Putamen (tissue), 1 donor: ENCODE results near the gene TSGA10IP.

ENCODE experiments used
- DNase-seq: peaks from one replicate; pipeline ENCODE4 v3.0.0-alpha.2; 2016; ENCODE audit warnings: low spot score

TSGA10IP gene

GRCh38 chr11:65918211-65919140 lies 26.8 kb upstream of the TSGA10IP start, which contains the start of gene C11orf68:
TSS of gene C11orf68 (minus strand) at chr11:65919062. CDS start at chr11:65919031, 31 bp downstream.
- no peak for DNase-seq

GRCh38 chr11:65919141-65919572 lies 26.1 kb upstream of the TSGA10IP start, which contains the start of gene DRAP1:
TSS of gene DRAP1 (plus strand) at chr11:65919426. CDS start at chr11:65919502, 76 bp downstream.
- peak; percentile 99 for DNase-seq

- DNase-seq: no peak
These were observed 25.5 kb upstream of the TSGA10IP start for GRCh38 chr11:65919573-65920371.

- DNase-seq: no peak
These were observed 24.9 kb upstream of the TSGA10IP start for GRCh38 chr11:65920372-65920802.

- DNase-seq: no peak
These were observed 24.2 kb upstream of the TSGA10IP start for GRCh38 chr11:65921033-65921555.

GRCh38 chr11:65921876-65922275 lies 23.4 kb upstream of the TSGA10IP start:
- no peak for DNase-seq

GRCh38 chr11:65922565-65922964 lies 22.7 kb upstream of the TSGA10IP start:
- no peak for DNase-seq

- no peak for DNase-seq
These were observed 19.9 kb upstream of the TSGA10IP start for GRCh38 chr11:65925397-65925796.

- no peak for DNase-seq
These were observed 17.3 kb upstream of the TSGA10IP start for GRCh38 chr11:65927904-65928397.

- DNase-seq: no peak
These were observed 16.6 kb upstream of the TSGA10IP start for GRCh38 chr11:65928667-65929066.

GRCh38 chr11:65931773-65932557 lies 13.3 kb upstream of the TSGA10IP start:
- no peak for DNase-seq

GRCh38 chr11:65932558-65932919 lies 12.7 kb upstream of the TSGA10IP start:
- no peak for DNase-seq

- DNase-seq: no peak
These were observed 11.3 kb upstream of the TSGA10IP start for GRCh38 chr11:65934014-65934413.

- no peak for DNase-seq
These were observed 7.5 kb upstream of the TSGA10IP start for GRCh38 chr11:65937766-65938165.

GRCh38 chr11:65941720-65942310 lies 3.5 kb upstream of the TSGA10IP start:
- no peak for DNase-seq

- no peak for DNase-seq
These were observed 2.7 kb upstream of the TSGA10IP start for GRCh38 chr11:65942531-65942930.

GRCh38 chr11:65944191-65944590 lies 1.1 kb upstream of the TSGA10IP start:
- no peak for DNase-seq

GRCh38 chr11:65944767-65945166 lies 513 bp upstream of the TSGA10IP start:
- DNase-seq: no peak

- DNase-seq: no peak
These were observed 770 bp downstream of the TSGA10IP start for GRCh38 chr11:65945941-65946558.

- DNase-seq: no peak
These were observed 1.4 kb downstream of the TSGA10IP start for GRCh38 chr11:65946655-65947054.

- DNase-seq: no peak
These were observed 1.9 kb downstream of the TSGA10IP start for GRCh38 chr11:65947133-65947532.
